ENCODE measurements around the gene SRPRB. TPM values are rescaled to one million over a fixed set of nuclear protein-coding genes. Genes with fewer than 3 reads are reported as not detected.
"Not testable (repeated sequence)": the region's sequence is repeated elsewhere in the genome, so short reads cannot be mapped to it uniquely, and the experiment has no call there.

Gene SRPRB
- total RNA-seq, 1 donor: 86.9 TPM

- DNase-seq (ENCODE audit: low read depth): no peak
Measured at GRCh38 chr3:133777807-133778568, 27.6 kb upstream of the SRPRB start.

GRCh38 chr3:133779626-133780203, 25.9 kb upstream of the SRPRB start:
- no peak overlapping the region for H3K4me3 ChIP-seq (ENCODE audit: low read depth, low read length)
- no peak for TF ChIP-seq CTCF (IDR thresholded peaks at IDR 0.05; ENCODE audit: insufficient read depth, low read length)
- no peak for DNase-seq (ENCODE audit: low read depth)

More at GRCh38 chr3:133777807-133778568, 27.6 kb upstream of the SRPRB start:
- no peak overlapping the region for H3K4me3 ChIP-seq (ENCODE audit: low read depth, low read length)
- TF ChIP-seq CTCF (IDR thresholded peaks at IDR 0.05; ENCODE audit: insufficient read depth, low read length): no peak

GRCh38 chr3:133780756-133781155, 24.9 kb upstream of the SRPRB start:
- DNase-seq (ENCODE audit: low read depth); H3K4me3 ChIP-seq (ENCODE audit: low read depth, low read length): not testable (repeated sequence)

GRCh38 chr3:133781570-133781969, 24.0 kb upstream of the SRPRB start:
- no peak overlapping the region for H3K4me3 ChIP-seq (ENCODE audit: low read depth, low read length)
- no peak for TF ChIP-seq CTCF (IDR thresholded peaks at IDR 0.05; ENCODE audit: insufficient read depth, low read length)
- DNase-seq (ENCODE audit: low read depth): no peak

- no peak for TF ChIP-seq CTCF (IDR thresholded peaks at IDR 0.05; ENCODE audit: insufficient read depth, low read length)
- DNase-seq (ENCODE audit: low read depth): no peak
- no peak overlapping the region for H3K4me3 ChIP-seq (ENCODE audit: low read depth, low read length)
Measured at GRCh38 chr3:133782454-133782853, 23.2 kb upstream of the SRPRB start.

- no peak overlapping the region for H3K4me3 ChIP-seq (ENCODE audit: low read depth, low read length)
- no peak for DNase-seq (ENCODE audit: low read depth)
- TF ChIP-seq CTCF (IDR thresholded peaks at IDR 0.05; ENCODE audit: insufficient read depth, low read length): no peak
Measured at GRCh38 chr3:133783762-133784161, 21.9 kb upstream of the SRPRB start.

- TF ChIP-seq CTCF (IDR thresholded peaks at IDR 0.05; ENCODE audit: insufficient read depth, low read length): no peak
- H3K4me3 ChIP-seq (ENCODE audit: low read depth, low read length): no peak overlapping the region
- no peak for DNase-seq (ENCODE audit: low read depth)
Measured at GRCh38 chr3:133788024-133788423, 17.6 kb upstream of the SRPRB start.

Measured in fibroblast of the aortic adventitia (primary cell).